ENCODE data around the gene GLIS1.

Gene GLIS1

GRCh38 chr1:53685272-53686051 is 53.5 kb downstream of the GLIS1 start:
- TF ChIP-seq CTCF (IDR thresholded peaks at IDR 0.05; ENCODE audit: low read depth, low read length), result no peak
- 0 out of 2 replicates have a peak overlapping the region, but pooled peaks have one; percentile 24 for H3K4me3 ChIP-seq (ENCODE audit: low read depth, low read length)

- TF ChIP-seq CTCF (IDR thresholded peaks at IDR 0.05; ENCODE audit: low read depth, low read length), result no peak
- 0 out of 2 replicates have a peak overlapping the region, but pooled peaks have one; percentile 24 for H3K4me3 ChIP-seq (ENCODE audit: low read depth, low read length)
These were observed 54.2 kb downstream of the GLIS1 start for GRCh38 chr1:53684741-53685140.

- 0 out of 2 replicates have a peak, but pooled peaks have one; percentile 9 for TF ChIP-seq CTCF (IDR thresholded peaks at IDR 0.05; ENCODE audit: low read depth, low read length)
- H3K4me3 ChIP-seq (ENCODE audit: low read depth, low read length), result no peak overlapping the region
These were observed 54.8 kb downstream of the GLIS1 start for GRCh38 chr1:53683986-53684740.

- TF ChIP-seq CTCF (IDR thresholded peaks at IDR 0.05; ENCODE audit: low read depth, low read length), result no peak
- H3K4me3 ChIP-seq (ENCODE audit: low read depth, low read length), result no peak overlapping the region
These were observed 56.1 kb downstream of the GLIS1 start for GRCh38 chr1:53682881-53683280.

- no peak overlapping the region for H3K4me3 ChIP-seq (ENCODE audit: low read depth, low read length)
- TF ChIP-seq CTCF (IDR thresholded peaks at IDR 0.05; ENCODE audit: low read depth, low read length), result no peak
These were observed 56.8 kb downstream of the GLIS1 start for GRCh38 chr1:53681977-53682685.

- no peak for TF ChIP-seq CTCF (IDR thresholded peaks at IDR 0.05; ENCODE audit: low read depth, low read length)
- no peak overlapping the region for H3K4me3 ChIP-seq (ENCODE audit: low read depth, low read length)
These were observed 57.5 kb downstream of the GLIS1 start for GRCh38 chr1:53681351-53681976.

All from WI38 (cell line).